HepG2 (cell line): ENCODE data around the gene PRPF38A. TPM values are rescaled to one million over a fixed set of nuclear protein-coding genes. Genes with fewer than 3 reads are reported as not detected.

ENCODE experiments used
- ATF7 ChIP-seq, 2 experiments: fragments of 450-650 bp in 1 of 2; sonication (generic) in 1 of 2; formaldehyde crosslinking in 1 of 2; IDR thresholded peaks; 2 replicates each; pipeline versions ENCODE4 v1.4.0 to v1.6.1; 2016 to 2020; ENCODE audit warnings: antibody characterized with exemption in 1 of 2, mild to moderate bottlenecking in 1 of 2, missing genetic modification reagents in 1 of 2
- BHLHE40 ChIP-seq: IDR thresholded peaks from 2 replicates; pipeline ENCODE4 v1.6.1; 2011; ENCODE audit warnings: low read length, improper control_type of control experiment
- DRAP1 ChIP-seq: IDR thresholded peaks from 2 replicates; pipeline ENCODE4 v1.6.1; 2016; ENCODE audit warnings: missing genetic modification reagents, missing compliant biosample characterization
- EED ChIP-seq: sonication (generic); formaldehyde crosslinking; IDR thresholded peaks from 2 replicates; pipeline ENCODE4 v1.5.0; 2020; ENCODE audit warnings: mild to moderate bottlenecking, missing genetic modification reagents
- FOXM1 ChIP-seq: sonication (generic); formaldehyde crosslinking; IDR thresholded peaks from 2 replicates; pipeline ENCODE4 v1.5.0; 2020; ENCODE audit warnings: missing genetic modification reagents
- HDAC2 ChIP-seq: sonication (generic); formaldehyde crosslinking; IDR thresholded peaks from 2 replicates; pipeline ENCODE4 v1.4.0; 2020; ENCODE audit warnings: missing genetic modification reagents
- HDAC6 ChIP-seq: fragments of 200-600 bp; sonication (generic); IDR thresholded peaks from 2 replicates; pipeline ENCODE4 v1.7.0; 2017; ENCODE audit warnings: mild to moderate bottlenecking, antibody characterized with exemption, low read length, low read depth
- HNF4A ChIP-seq: sonication (generic); formaldehyde crosslinking; IDR thresholded peaks from 2 replicates; pipeline ENCODE4 v1.4.0; 2020; ENCODE audit warnings: missing genetic modification reagents
- HNRNPL ChIP-seq: fragments of 200-400 bp; formaldehyde crosslinking; IDR thresholded peaks from 2 replicates; pipeline ENCODE4 v1.6.1; 2017; ENCODE audit warnings: mild to moderate bottlenecking, low read depth, low read length
- KDM4B ChIP-seq: sonication (generic); formaldehyde crosslinking; IDR thresholded peaks from 2 replicates; pipeline ENCODE4 v1.4.0; 2020; ENCODE audit warnings: missing genetic modification reagents
- LRRFIP1 ChIP-seq: sonication (generic); formaldehyde crosslinking; conservative IDR thresholded peaks from 2 replicates; pipeline ENCODE4 v1.4.0; 2020; ENCODE audit warnings: missing genetic modification reagents
- NR2F2 ChIP-seq: IDR thresholded peaks from 2 replicates; pipeline ENCODE4 v1.6.1; 2012; ENCODE audit warnings: low read depth, inconsistent platforms, borderline replicate concordance
- RARG ChIP-seq: sonication (generic); formaldehyde crosslinking; IDR thresholded peaks from 2 replicates; pipeline ENCODE4 v1.4.0; 2020; ENCODE audit warnings: low read depth, mild to moderate bottlenecking, missing genetic modification reagents
- RFXANK ChIP-seq: IDR thresholded peaks from 2 replicates; pipeline ENCODE4 v1.6.1; 2016
- TSC22D2 ChIP-seq: sonication (generic); formaldehyde crosslinking; IDR thresholded peaks from 2 replicates; pipeline ENCODE4 v1.5.1; 2020; ENCODE audit warnings: missing genetic modification reagents, mild to moderate bottlenecking, borderline replicate concordance
- ZBTB2 ChIP-seq: sonication (generic); formaldehyde crosslinking; IDR thresholded peaks from 2 replicates; pipeline ENCODE4 v1.8.0; 2022; ENCODE audit warnings: low read depth, missing genetic modification reagents
- ZMAT5 ChIP-seq: sonication (generic); formaldehyde crosslinking; IDR thresholded peaks from 2 replicates; pipeline ENCODE4 v1.5.0; 2020; ENCODE audit warnings: mild to moderate bottlenecking, low read depth, missing genetic modification reagents, borderline replicate concordance
- ZNF138 ChIP-seq: sonication (generic); formaldehyde crosslinking; IDR thresholded peaks from 2 replicates; pipeline ENCODE4 v1.5.0; 2020; ENCODE audit warnings: mild to moderate bottlenecking, low read depth, missing genetic modification reagents
- ZNF160 ChIP-seq: sonication (generic); formaldehyde crosslinking; IDR thresholded peaks from 2 replicates; pipeline ENCODE4 v1.8.0; 2022; ENCODE audit warnings: mild to moderate bottlenecking, inconsistent platforms, missing genetic modification reagents
- ZNF280D ChIP-seq: sonication (generic); formaldehyde crosslinking; IDR thresholded peaks from 2 replicates; pipeline ENCODE4 v1.5.1; 2020; ENCODE audit warnings: mild to moderate bottlenecking, missing genetic modification reagents
- ZNF343 ChIP-seq: sonication (generic); formaldehyde crosslinking; IDR thresholded peaks from 2 replicates; pipeline ENCODE4 v1.4.0; 2020; ENCODE audit warnings: mild to moderate bottlenecking, missing genetic modification reagents
- ZNF841 ChIP-seq: sonication (generic); formaldehyde crosslinking; IDR thresholded peaks from 2 replicates; pipeline ENCODE4 v1.8.1; 2023; ENCODE audit warnings: missing genetic modification reagents, borderline replicate concordance
- polyA plus RNA-seq, 8 experiments: library from polyadenylated mRNA; depleted of rRNA in 3 of 8; stranded (reverse) in 7 of 8; unstranded in 1 of 8; fragments of >200 nt; fragmentation: Illumina TruSeq in 4 of 8; extraction: Trizol in 4 of 8; gene quantifications; 2 replicates each; pipeline versions ENCODE4 v1.2.1 to v1.2.3, GENCODE V29; 2011 to 2016; ENCODE audit warnings: low read depth in 4 of 8, missing spikeins in 1 of 8, mixed read lengths in 1 of 8; ENCODE audit not compliant: insufficient read depth in 1 of 8
- total RNA-seq, 5 experiments: library from RNA; depleted of rRNA; stranded (reverse); fragments of >200 nt; fragmentation: Illumina TruSeq; extraction: Trizol; gene quantifications; 2 replicates each; pipeline ENCODE4 v1.2.3, GENCODE V29; 2016; ENCODE audit warnings: low read depth in 1 of 5

PRPF38A gene
- total and polyA plus RNA-seq, 2 of the 13 experiments (the other 11 are each of a cell fraction or from before 2014, with no cell fraction given): 18.3 to 45.5 TPM

- TF ChIP-seq KDM4B (no peak), RARG (CRISPR knock-in tag) (no peak), EED (CRISPR knock-in tag) (no peak), ATF7 (IDR thresholded peaks at IDR 0.05) (no peak), ATF7 (CRISPR knock-in tag; IDR thresholded peaks at IDR 0.05) (no peak; the same call in 1 of the 2 replicates), ZNF138 (CRISPR knock-in tag) (no peak), HNF4A (CRISPR knock-in tag) (no peak; the same call in 1 of the 2 replicates), ZNF280D (no peak), DRAP1 (CRISPR knock-in tag) (peak; percentile 77; the same call in 1 of the 2 replicates), TSC22D2 (CRISPR knock-in tag) (no peak), RFXANK (CRISPR knock-in tag) (no peak), NR2F2 (no peak), BHLHE40 (peak; percentile 91), ZNF841 (CRISPR knock-in tag) (no peak), HDAC6 (no peak), ZNF160 (no peak; the same call in 1 of the 2 replicates), ZMAT5 (CRISPR knock-in tag) (no peak), LRRFIP1 (CRISPR knock-in tag) (no peak), ZBTB2 (no peak), HDAC2 (CRISPR knock-in tag) (no peak; the same call in 1 of the 2 replicates), HNRNPL (no peak), FOXM1 (CRISPR knock-in tag) (no peak), ZNF343 (CRISPR knock-in tag) (0 out of 2 replicates have a peak, but pooled peaks have one; percentile 72)
Measured at GRCh38 chr1:52365746-52366516, 38.5 kb upstream of the PRPF38A start, which contains the start of gene CC2D1B (continued).
